ENCODE measurements around the gene TXNRD2.

TXNRD2 gene

GRCh38 chr22:19827341-19828034, 114.1 kb downstream of the TXNRD2 start:
- Histone ChIP-seq H3K36me3 (ENCODE audit: control insufficient read depth, insufficient read depth, low read length) (no peaks in the 10 kb centered on the region), H3K9me3 (ENCODE audit: control insufficient read depth, low read length) (no peaks in the 10 kb centered on the region), H3K4me1 (ENCODE audit: control insufficient read depth, insufficient read depth, low read length) (no peaks in the 10 kb centered on the region), H3K4me3 (ENCODE audit: low read length) (no peak overlapping the region), H3K27me3 (ENCODE audit: control insufficient read depth, insufficient read depth, low read length) (no peaks in the 10 kb centered on the region), H3K9ac (ENCODE audit: low read length) (no peak overlapping the region)

- Histone ChIP-seq H3K36me3 (ENCODE audit: control insufficient read depth, insufficient read depth, low read length) (no peaks in the 10 kb centered on the region), H3K9me3 (ENCODE audit: control insufficient read depth, low read length) (no peaks in the 10 kb centered on the region), H3K4me1 (ENCODE audit: control insufficient read depth, insufficient read depth, low read length) (no peaks in the 10 kb centered on the region), H3K9ac (ENCODE audit: low read length) (no peak overlapping the region), H3K4me3 (ENCODE audit: low read length) (no peak overlapping the region), H3K27me3 (ENCODE audit: control insufficient read depth, insufficient read depth, low read length) (no peaks in the 10 kb centered on the region)
These were observed 115.0 kb downstream of the TXNRD2 start for GRCh38 chr22:19826619-19826950.

- Histone ChIP-seq H3K4me3 (ENCODE audit: low read length) (no peak overlapping the region), H3K9ac (ENCODE audit: low read length) (no peak overlapping the region), H3K9me3 (ENCODE audit: control insufficient read depth, low read length) (no peaks in the 10 kb centered on the region), H3K36me3 (ENCODE audit: control insufficient read depth, insufficient read depth, low read length) (no peaks in the 10 kb centered on the region), H3K4me1 (ENCODE audit: control insufficient read depth, insufficient read depth, low read length) (no peaks in the 10 kb centered on the region), H3K27me3 (ENCODE audit: control insufficient read depth, insufficient read depth, low read length) (no peaks in the 10 kb centered on the region)
These were observed 115.6 kb downstream of the TXNRD2 start for GRCh38 chr22:19825904-19826618.

Data from mucosa of stomach (tissue), 1 donor.